HL-60 (cell line): ENCODE measurements around the gene CLTA.
"Not testable (repeated sequence)": the region's sequence is repeated elsewhere in the genome, so short reads cannot be mapped to it uniquely, and the experiment has no call there.

Experiments used
- DNase-seq, 2 experiments: peaks; one replicate each; pipeline ENCODE4 v3.0.0-alpha.2; 2010 to 2020; ENCODE audit warnings: low read depth in 1 of 2, low spot score in 1 of 2
- H3K27ac ChIP-seq: fragments of 250-450 bp; sonication (Bioruptor Pico); replicated peaks from 2 replicates; pipeline ENCODE4 v1.5.1; 2020; ENCODE audit warnings: mild to moderate bottlenecking, moderate library complexity
- H3K27me3 ChIP-seq: fragments of 250-450 bp; sonication (Bioruptor Pico); 2 replicates; pipeline ENCODE4 v1.5.1; 2021; ENCODE audit warnings: mild to moderate bottlenecking, moderate library complexity; ENCODE audit not compliant: insufficient read depth, poor library complexity, severe bottlenecking
- H3K4me3 ChIP-seq: replicated peaks from 2 replicates; pipeline ENCODE4 v1.5.1; 2011; ENCODE audit warnings: mild to moderate bottlenecking, control low read depth, low read length; ENCODE audit not compliant: insufficient read depth
- GABPA ChIP-seq: IDR thresholded peaks from 2 replicates; pipeline ENCODE4 v1.6.1; 2012; ENCODE audit warnings: low read depth
- POLR2AphosphoS5 ChIP-seq: IDR thresholded peaks from 2 replicates; pipeline ENCODE4 v1.6.1; 2012; ENCODE audit warnings: low read depth
- REST ChIP-seq: IDR thresholded peaks from 2 replicates; pipeline ENCODE4 v1.6.1; 2012; ENCODE audit warnings: low read depth; ENCODE audit not compliant: insufficient replicate concordance
- SPI1 ChIP-seq: IDR thresholded peaks from 2 replicates; pipeline ENCODE4 v1.6.1; 2012; ENCODE audit warnings: low read depth, mild to moderate bottlenecking, borderline replicate concordance
- TF ChIP-seq, protein P1 (sequence below): IDR thresholded peaks from one replicate; pipeline ENCODE4 v1.5.1; 2011; ENCODE audit warnings: low read length, control low read depth, inconsistent platforms; ENCODE audit not compliant: insufficient read depth

Gene CLTA

GRCh38 chr9:36174731-36175130 lies 16.0 kb upstream of the CLTA start:
- TF ChIP-seq POLR2AphosphoS5 (no peak), GABPA (no peak), SPI1 (no peak), REST (no peak)
- TF ChIP-seq, protein P1, sequence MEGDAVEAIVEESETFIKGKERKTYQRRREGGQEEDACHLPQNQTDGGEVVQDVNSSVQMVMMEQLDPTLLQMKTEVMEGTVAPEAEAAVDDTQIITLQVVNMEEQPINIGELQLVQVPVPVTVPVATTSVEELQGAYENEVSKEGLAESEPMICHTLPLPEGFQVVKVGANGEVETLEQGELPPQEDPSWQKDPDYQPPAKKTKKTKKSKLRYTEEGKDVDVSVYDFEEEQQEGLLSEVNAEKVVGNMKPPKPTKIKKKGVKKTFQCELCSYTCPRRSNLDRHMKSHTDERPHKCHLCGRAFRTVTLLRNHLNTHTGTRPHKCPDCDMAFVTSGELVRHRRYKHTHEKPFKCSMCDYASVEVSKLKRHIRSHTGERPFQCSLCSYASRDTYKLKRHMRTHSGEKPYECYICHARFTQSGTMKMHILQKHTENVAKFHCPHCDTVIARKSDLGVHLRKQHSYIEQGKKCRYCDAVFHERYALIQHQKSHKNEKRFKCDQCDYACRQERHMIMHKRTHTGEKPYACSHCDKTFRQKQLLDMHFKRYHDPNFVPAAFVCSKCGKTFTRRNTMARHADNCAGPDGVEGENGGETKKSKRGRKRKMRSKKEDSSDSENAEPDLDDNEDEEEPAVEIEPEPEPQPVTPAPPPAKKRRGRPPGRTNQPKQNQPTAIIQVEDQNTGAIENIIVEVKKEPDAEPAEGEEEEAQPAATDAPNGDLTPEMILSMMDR, result no peak
- no peaks in the 10 kb centered on the region for H3K27me3 ChIP-seq
- H3K27ac ChIP-seq, result no peak overlapping the region
- no peak overlapping the region for H3K4me3 ChIP-seq
- no peak for DNase-seq

GRCh38 chr9:36175209-36175608 lies 15.5 kb upstream of the CLTA start:
- H3K4me3 ChIP-seq, H3K27ac ChIP-seq, DNase-seq, H3K27me3 ChIP-seq: not testable (repeated sequence)

DNA sequence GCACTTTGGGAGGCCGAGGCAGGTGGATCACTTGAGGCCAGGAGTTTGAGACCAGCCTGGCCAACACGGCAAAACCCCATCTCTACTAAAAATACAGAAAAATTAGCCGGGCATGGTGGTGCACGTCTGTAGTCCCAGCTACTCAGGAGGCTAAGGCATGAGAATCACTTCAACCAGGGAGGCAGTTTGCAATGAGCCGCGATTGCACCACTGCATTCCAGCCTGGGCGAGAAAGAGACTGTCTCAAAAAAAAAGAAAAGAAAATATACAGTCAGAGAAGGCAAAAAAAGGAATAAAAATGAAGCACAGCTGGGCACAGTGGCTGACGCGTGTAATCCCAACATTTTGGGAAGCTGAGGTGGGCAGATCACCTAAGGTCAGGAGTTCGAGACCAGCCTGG lies 14.2 kb upstream of the CLTA start:
- H3K4me3 ChIP-seq, H3K27ac ChIP-seq, H3K27me3 ChIP-seq, DNase-seq: not testable (repeated sequence)

DNA sequence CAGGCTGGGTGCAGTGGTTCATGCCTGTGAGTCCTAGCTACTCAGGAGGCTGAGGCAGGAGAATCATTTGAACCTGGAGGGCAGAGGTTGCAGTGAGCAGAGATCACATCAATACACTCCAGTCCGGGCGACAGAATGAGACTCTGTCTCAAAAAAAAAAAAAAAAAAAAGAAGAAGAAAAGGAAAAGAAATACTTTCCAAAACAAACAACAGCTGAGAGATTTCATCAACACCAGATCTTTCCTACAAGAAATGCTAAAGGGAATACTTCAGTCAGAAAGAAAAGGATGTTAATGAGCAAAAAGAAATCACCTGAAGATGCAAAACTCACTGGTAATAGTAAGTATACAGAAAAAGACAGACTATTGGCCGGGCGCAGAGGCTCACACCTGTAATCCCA lies 13.2 kb upstream of the CLTA start:
- H3K27ac ChIP-seq, result no peak overlapping the region
- no peak overlapping the region for H3K4me3 ChIP-seq
- H3K27me3 ChIP-seq, result no peaks in the 10 kb centered on the region
- TF ChIP-seq, protein P1, result no peak
- no peak for TF ChIP-seq SPI1
- no peak for TF ChIP-seq POLR2AphosphoS5
- DNase-seq, result no peak

GRCh38 chr9:36180243-36180642 lies 10.5 kb upstream of the CLTA start:
- H3K4me3 ChIP-seq, DNase-seq, H3K27me3 ChIP-seq, H3K27ac ChIP-seq: not testable (repeated sequence)

GRCh38 chr9:36187414-36187813 lies 3.3 kb upstream of the CLTA start:
- Histone ChIP-seq H3K4me3 (no peak overlapping the region), H3K27ac (no peak overlapping the region), H3K27me3 (no peaks in the 10 kb centered on the region)
- TF ChIP-seq, protein P1, result no peak
- TF ChIP-seq POLR2AphosphoS5, result no peak
- TF ChIP-seq GABPA, result no peak
- no peak for TF ChIP-seq REST
- TF ChIP-seq SPI1, result no peak
- no peak for DNase-seq
